GM21528 (cell line): ENCODE results near the gene PKLR.
"Not testable (repeated sequence)": the region's sequence is repeated elsewhere in the genome, so short reads cannot be mapped to it uniquely, and the experiment has no call there.

ENCODE experiments used
- ATAC-seq: cut with Tn5 transposase; IDR thresholded peaks from one replicate; pipeline ENCODE4 v1.9.1; 2021; ENCODE audit warnings: mild to moderate bottlenecking, moderate library complexity; ENCODE audit not compliant: unreplicated experiment, low FRiP score

PKLR gene

DNA sequence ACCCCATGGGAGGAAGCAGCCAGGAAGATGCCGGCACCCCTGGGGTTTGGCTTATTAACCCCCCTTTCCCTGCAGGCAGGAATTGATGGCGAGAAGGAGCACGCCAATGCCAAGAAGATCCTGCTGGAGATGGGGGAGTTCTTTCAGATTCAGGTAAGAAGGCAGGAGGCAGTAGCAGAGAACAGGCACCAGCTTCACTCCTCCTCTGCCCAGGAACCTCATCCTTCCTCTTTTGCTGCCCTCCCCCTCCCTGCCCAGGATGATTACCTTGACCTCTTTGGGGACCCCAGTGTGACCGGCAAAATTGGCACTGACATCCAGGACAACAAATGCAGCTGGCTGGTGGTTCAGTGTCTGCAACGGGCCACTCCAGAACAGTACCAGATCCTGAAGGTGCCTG is 18.3 kb upstream of the PKLR start:
- ATAC-seq, result no peak

DNA sequence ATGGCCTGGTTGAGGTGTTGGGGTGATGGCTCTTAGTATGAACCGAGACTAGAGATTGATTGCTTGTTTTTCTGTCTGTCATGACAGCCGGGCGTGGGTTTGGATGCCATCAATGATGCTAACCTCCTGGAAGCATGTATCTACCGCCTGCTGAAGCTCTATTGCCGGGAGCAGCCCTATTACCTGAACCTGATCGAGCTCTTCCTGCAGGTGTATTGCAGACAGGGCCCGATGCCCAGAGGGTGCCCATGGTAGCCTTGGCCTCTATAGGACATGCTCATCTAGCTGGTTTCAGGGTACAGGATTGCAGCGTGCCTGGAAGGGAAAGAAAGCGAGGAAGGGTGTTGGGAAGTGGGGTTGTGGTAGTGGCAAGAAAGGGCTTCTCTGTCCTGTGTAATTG is 16.8 kb upstream of the PKLR start:
- no peak for ATAC-seq

DNA sequence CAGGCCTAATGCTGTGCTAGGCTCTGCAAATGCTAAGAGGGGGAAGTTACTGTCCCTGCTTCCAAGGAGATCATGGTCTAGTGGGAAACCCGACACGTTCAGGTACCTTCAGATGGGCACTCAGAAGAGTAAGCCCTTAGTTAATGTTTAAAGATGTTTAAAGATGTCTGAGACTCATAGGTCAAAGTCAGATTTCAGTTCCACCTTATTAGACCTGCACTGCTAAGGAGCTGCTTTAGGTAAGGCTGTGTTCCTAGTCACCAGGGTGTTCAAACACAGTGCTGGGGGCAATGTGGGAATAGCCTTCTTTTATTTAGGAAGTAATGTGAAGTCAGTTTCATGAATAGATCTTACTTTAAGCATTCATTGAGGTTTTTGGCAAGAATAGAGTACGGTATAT is 15.7 kb upstream of the PKLR start:
- ATAC-seq, result no peak

DNA sequence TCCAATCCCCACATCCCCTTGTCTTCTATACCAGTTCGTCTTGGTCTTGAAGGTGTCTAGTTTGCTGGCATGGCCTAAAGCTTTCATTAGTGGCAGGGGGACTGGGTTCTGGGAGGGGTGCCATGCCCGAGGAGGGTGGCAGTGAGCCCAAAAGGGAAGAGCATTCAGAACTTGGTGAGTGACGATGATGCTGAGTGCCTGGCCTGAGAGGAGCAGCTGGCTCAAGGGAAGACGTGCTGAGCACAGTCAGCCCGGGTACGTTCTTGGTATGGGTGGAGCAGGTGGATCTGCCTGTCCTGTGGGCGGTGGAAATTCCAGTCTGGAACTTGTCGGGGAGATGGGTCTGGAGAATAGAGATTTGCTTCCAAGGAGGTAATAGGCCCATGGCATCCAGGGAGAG is 12.0 kb upstream of the PKLR start:
- ATAC-seq, result no peak

DNA sequence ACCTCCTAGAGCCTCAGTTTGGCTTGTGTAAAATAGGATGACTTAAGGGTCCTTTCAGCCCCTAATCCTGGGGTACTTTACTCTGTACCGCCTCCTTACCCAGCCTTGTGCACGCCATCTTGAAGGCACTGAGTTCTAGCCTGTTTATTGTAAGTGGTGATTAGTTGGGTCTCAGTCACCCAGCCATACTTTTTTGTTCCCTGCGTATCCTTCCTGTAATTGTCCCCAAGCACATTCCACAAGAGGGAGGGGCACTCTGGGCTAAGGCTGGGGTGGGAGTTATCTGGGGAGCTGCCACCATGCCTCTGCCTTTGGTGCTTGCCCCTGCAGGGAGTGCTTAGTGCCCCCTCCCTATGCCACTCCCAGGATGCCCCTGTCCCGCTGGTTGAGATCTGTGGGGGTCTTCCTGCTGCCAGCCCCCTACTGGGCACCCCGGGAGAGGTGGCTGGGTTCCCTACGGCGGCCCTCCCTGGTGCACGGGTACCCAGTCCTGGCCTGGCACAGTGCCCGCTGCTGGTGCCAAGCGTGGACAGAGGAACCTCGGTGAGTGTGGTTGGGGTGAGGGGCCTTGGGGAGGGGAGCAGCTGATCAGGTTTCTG is 8.3 kb upstream of the PKLR start:
- ATAC-seq, result no peak

DNA sequence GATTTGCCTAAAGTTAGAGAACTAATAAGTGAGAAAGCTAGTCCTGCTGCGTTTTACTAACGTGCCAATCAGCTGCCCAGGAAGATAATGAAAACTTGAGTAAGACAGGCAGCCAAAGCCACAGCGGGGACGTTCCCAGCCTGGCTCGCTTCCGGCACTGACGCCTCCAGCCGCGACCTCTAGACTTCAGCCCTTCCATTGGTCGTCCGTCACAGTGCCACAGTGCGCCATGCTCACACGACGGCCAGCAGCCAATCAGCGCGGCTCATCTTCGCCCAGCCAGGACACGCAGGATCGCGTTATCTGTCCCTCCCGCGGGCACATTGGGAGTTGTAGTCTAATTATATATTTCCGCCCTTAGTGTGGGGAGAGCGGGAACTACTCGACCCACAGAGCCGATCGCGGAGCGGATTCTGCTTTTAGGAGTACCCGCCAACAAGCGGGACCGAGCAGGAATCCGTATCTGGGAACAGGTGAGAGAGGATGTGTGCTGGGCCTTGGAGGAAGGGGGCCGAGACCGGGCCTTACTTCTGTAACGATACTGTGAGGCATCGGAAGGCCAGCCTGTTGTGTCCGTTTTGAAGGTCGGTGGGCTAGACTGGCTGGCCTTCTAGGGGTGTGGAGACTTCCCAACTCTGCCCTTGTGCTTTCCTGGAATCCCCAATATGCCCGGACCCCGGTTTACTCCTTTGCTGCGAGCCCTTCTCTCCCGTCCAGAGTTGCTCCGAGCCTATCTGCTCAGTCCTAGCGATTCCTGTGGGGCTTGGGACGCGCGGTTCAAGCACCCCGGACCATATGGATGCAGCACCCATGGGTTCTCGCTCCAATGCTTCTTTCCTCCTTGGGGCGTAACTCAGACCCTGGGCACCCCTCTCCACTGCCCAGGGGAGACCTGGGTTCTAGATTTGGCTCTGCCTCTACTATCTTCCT is 7.5 kb upstream of the PKLR start, which contains the start of gene FDPS:
FDPS (plus strand) TSS at position 374 of the 930 bp plus-strand sequence. CDS start 924 bp downstream, outside the sequence.
- ATAC-seq, result peak; percentile 90

DNA sequence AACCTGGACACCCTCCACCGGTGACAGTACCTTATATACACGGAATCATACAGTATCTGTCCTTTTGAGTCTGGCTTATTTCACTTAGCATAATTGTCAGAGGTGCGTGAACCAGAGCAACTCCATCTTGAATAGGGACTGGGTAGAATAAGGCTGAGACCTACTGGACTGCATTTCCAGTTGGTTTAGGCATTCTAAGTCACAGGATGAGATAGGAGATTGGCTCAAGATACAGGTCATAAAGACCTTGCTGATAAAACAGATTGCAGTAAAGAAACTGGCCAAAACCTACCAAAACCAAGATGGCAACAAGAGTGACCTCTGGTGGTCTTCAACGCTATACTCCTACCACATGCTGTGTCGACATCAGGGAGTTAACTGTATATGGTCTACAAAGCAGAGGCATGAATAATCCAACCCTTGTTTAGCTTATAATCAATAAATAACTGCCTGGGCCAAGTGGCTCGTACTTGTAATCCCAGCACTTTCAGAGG is 6.1 kb upstream of the PKLR start:
- no peak for ATAC-seq

DNA sequence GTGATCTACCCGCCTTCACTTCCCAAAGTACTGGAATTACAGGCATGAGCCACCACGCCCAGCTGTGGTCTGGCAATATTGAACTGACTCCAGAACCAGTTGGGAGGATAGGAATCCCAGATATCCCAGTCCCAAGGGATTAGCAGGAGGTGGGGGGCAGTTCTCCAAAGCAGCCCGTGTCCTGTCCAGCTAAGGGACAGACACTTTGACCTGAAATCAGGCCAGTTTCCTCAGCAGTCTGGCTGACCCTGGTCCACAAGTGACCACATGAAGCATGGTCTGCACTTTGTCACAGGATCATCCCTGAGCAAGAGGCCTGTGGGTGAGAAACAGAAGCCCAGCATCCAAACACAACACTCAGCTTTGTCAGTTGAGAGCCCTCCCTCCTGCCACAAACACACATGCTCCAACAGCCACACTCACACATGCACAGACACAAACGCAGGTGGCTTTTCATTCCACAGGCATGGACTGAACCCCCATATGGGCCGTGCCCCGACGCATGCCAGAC is 4.7 kb upstream of the PKLR start:
- ATAC-seq, result no peak

DNA sequence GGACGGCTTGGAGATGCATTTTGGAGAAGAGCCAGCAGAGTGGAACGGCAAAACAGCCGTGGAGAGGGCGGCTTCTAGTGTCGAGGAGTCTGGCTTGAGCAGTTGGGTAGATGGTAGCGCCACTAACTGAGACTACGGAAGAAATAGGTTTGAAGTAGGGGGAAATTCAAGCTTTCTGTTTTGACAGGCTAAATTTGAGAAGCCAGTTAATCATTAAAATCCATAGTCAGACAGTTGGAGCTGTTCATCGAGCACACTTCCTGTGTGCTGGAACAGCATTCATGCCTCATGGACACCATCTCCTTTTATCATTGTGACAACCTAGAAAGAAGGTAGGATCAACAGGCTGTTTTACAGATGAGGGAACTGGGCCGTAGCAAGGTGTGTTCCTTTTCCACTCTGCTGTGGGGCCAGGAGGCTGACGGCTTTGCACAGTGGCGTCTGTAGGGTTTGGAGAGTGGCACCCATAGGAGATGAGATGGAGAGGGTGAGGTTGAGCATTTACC is 3.4 kb upstream of the PKLR start:
- ATAC-seq, result no peak

DNA sequence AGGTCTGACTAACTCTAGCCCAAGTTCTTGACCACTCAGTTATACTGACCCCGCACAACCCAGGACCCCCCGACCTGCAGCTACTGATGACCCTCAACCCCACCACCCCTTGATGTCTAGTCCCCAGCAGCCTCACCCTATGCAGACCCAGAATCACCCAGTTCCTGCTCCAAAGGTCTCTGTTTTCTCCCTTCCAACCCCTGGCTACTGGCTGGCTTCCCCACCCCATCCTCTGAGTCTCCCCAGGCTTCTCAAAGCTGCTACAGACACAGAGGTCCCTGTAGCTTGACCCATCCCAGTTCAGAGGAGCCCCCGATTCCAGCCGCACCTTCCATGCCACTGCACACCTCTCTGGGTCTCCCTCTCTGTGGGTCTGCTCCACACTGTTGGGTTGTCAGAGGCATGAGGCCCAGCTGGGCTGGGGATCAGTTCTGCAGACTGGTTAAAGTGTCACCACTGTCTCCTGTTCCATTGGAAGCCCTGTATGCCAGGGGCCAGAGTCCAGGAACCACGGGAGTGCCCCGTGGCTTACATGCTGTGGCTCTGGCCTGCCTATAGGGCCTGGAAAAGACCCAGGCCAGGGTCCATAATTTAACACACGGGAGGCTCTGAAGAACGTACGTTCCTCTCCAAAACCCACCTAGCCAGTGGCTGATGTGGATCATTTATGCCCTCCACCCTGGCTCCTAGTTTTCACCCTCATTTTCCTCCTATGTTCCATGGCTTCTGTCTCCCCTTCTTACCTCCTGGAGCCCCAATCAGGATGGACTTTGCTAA is 497 bp downstream of the PKLR start:
- no peak for ATAC-seq

DNA sequence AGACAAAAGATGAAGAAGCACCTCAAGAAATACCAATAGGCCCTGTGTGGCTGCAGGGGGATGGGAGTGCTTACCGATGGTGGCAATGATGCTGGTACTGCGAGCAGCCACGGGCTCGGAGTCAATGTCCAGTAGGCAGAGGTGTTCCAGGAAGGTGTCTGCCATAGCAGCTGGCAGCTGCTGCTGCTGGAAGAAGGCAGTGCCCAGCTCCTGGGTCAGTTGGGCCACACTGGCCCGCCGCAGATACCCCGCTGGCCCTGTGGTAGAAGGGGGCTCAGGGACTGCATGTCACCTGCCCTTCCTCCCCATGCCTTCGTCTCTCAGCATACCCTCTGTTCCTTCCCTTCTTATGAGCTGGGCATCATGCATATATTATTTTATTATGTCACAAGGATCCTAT is 1.2 kb downstream of the PKLR start:
- ATAC-seq, result no peak

DNA sequence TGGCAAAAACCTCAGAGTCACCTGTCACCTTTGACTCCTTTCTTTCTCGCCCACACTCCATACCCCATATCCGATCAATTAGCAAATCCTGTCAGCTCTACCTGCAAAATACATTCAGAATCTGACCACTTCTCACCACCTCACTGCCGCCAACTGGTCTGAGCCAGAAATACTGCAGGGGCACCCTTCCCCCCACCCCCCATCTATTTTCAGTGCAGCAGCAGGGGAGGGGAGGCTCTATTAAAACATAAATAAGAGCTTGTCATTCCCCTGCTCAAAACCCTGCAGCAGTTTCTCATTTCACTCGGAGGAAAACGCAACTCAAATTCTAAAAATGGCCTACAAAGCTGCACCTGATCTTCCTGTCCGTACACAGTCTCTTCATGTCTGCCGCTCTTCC is 3.9 kb downstream of the PKLR start:
- no peak for ATAC-seq

DNA sequence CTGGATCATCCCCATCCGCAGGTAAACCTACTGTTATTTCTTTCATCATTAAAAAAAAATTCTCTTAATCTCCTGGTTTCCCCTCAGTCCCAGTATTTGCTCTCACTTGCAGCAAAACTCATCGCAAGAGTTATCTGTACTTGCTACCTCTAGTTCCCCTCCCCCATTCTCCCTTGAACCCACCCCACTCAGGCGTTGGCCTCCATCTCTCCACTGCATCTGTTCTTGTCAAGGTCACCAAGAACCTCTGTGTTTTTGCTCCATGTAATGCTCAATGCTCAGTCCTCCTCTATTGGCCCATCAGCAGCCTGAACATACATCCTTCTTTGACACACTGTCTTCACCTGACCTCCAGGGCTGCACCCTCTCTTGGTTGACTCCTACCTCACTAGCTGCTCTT is 4.6 kb downstream of the PKLR start:
- ATAC-seq, result no peak

DNA sequence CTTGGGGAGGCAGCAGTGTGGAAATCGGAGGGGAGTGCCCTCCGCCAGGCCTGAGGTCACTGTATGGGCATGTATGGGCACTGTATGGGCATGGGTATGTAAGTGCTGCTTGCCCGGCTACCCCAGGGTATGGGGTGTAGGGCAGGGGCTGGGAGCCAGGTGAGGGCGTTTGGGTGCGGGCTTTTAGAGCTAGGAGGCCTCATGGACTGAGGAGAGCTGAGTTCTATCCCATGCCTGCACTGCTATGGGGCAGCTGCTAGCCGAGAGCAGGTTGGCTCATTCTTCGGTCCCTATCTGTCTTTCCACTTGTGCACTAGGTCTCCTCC is 5.3 kb downstream of the PKLR start:
- ATAC-seq, result no peak

DNA sequence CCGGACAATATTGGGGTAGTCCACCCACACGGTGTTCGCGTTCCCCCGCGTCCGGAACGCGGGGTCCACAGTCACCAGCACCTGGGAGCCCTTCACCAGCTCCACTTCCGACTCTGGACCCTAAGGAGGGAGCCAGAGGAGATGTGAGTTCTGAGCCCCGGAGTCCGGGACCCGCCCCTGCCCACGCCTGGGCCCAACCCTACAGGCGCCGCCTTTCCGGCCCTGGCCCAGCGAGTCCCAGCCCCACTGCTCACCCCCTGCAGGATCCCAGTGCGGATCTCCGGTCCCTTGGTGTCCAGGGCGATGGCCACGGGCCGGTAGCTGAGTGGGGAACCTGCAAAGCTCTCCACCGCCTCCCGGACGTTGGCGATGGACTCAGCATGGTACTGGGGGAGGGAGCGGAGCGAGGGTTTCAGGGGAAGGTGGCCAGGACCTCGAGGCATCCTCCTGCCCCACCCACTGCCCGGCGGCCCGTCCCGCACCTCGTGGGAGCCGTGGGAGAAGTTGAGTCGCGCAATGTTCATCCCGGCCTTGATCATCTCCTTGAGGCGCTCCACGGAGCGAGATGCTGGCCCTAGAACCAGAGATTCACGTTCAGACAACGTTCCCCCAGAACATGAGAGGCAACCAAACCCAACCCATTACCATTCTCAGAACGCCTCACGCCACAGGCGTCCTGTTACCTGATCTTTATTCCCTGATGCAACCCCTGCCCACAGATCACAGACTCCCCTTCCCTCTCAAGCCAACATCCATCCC is 5.9 kb downstream of the PKLR start:
- ATAC-seq, result no peak

DNA sequence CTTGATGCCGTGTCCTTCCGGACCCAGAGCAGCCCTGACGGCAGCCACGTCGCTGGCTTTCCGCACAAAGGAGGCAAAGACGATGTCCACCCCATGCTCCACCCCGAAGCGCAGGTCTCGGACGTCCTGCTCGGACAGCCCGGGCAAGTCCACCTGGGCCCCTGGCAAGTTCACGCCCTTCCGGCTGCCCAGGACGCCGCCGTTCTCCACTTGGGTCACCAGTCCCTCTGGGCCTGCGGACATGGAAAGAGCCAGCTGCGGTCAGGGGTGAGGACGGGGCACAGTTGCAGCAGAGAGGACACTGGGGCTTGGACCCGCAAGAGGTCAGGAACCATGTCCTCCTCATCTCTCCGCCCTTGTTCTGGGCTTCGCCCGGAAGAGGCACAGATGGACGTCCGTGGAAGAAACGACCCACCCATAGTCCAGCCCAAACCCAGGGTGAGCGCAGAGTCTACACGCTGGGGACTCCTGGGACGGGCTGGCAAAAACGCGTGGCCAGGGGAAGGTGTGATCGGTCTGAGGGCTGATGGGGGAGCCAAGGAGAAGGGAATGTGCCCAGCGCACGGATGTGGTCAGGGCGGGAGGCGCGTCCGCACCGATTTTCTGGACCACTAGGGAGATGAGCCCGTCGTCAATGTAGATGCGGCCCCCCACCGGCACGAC is 6.6 kb downstream of the PKLR start:
- ATAC-seq, result no peak

DNA sequence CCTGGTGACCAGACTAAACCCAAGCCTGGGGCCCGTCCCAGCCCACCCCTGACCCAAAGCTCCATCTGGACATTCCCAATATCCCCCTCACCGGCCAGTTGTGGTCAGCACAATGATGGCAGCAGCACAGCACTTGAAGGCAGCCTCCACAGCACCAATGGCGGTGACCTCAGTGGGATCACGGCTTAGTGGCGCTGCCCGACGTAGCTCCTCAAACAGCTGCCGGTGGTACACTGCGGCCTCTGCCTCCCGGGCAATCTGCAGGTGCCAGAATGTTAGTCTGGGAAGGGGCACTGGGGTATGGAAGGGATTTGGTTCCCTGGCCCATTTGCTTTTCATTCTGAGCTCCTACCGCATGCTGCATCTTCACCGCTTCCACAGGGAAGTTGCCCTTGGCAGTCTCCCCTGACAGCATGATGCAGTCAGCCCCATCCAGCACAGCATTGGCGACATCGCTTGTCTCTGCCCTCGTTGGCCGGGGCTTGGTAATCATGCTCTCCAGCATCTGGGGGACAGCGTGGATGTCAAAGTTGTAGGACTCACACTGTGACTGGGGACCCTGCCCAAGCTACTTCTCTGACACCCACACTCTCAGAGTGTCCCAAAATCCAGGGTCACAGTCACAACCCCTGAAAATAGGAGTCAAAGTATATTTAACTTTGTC is 8.0 kb downstream of the PKLR start:
- no peak for ATAC-seq

DNA sequence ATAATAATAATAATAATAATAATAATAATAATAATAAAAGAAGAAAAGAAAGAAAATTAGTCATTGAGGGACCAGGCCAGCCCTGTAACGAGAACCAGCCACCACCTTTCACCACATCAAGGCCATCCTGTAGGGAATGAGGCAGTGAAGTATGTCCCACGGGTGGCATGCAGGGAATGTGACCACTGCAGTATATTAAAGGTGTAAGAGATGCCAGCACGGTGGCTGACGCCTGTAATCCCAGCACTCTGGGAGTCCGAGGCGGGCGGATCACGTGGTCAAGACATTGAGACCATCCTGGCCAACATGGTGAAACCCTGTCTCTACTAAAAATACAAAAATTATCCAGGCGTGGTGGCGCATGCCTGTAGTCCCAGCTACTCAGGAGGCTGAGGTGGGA is 10.2 kb downstream of the PKLR start:
- ATAC-seq, result not testable (repeated sequence)

DNA sequence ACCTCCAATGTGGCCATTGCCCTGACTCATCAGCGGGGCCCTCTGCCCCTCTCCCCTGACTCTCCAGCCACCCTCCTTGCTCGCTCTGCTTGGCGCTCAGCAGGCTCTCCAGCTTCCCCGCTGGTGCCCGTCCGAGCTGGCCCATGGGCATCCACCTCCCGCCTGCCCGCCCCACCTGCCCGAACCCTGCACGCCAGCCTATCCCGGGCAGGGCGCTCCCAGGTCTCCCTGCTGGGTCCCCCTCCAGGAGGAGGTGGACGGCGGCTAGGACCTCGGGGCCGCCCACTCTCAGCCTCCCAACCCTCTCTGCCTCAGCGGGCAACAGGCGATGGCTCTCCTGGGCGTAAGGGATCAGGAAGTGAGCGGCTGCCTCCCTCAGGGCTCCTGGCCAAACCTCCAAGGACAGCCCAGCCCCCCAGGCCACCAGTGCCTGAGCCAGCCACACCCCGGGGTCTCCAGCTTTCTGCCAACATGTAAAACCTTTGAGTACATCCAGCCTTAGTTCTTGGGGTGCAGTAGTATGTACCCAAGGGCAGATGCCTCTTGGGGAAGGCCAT is 13.2 kb downstream of the PKLR start:
- ATAC-seq, result no peak
